ENCODE data around the gene ZBTB16.

Gene ZBTB16

GRCh38 chr11:114106986-114107385, 47.5 kb downstream of the ZBTB16 start:
- no peak for DNase-seq (ENCODE audit: low read depth in 3 of 3)

- no peak for DNase-seq (ENCODE audit: low read depth in 3 of 3)
Observed at GRCh38 chr11:114108501-114109205, 49.1 kb downstream of the ZBTB16 start.

- no peak for DNase-seq (ENCODE audit: low read depth in 3 of 3)
Observed at GRCh38 chr11:114109206-114110090, 49.9 kb downstream of the ZBTB16 start.

GRCh38 chr11:114110123-114110522, 50.6 kb downstream of the ZBTB16 start:
- no peak for DNase-seq (ENCODE audit: low read depth in 3 of 3)

- DNase-seq (ENCODE audit: low read depth in 3 of 3), result no peak
Observed at GRCh38 chr11:114110952-114111947, 51.7 kb downstream of the ZBTB16 start.

GRCh38 chr11:114115451-114115928, 56.0 kb downstream of the ZBTB16 start:
- DNase-seq (ENCODE audit: low read depth in 3 of 3), result no peak

- no peak for DNase-seq (ENCODE audit: low read depth in 3 of 3)
Observed at GRCh38 chr11:114116357-114116756, 56.8 kb downstream of the ZBTB16 start.

- DNase-seq (ENCODE audit: low read depth in 3 of 3), result no peak
Observed at GRCh38 chr11:114116800-114117199, 57.3 kb downstream of the ZBTB16 start.

GRCh38 chr11:114120606-114121005, 61.1 kb downstream of the ZBTB16 start:
- no peak for DNase-seq (ENCODE audit: low read depth in 3 of 3)

GRCh38 chr11:114121138-114121537, 61.6 kb downstream of the ZBTB16 start:
- DNase-seq (ENCODE audit: low read depth in 3 of 3), result no peak

- no peak for DNase-seq (ENCODE audit: low read depth in 3 of 3)
Observed at GRCh38 chr11:114121804-114122504, 62.4 kb downstream of the ZBTB16 start.

GRCh38 chr11:114122686-114123085, 63.2 kb downstream of the ZBTB16 start:
- DNase-seq (ENCODE audit: low read depth in 3 of 3), result no peak

GRCh38 chr11:114123692-114124330, 64.3 kb downstream of the ZBTB16 start:
- no peak for DNase-seq (ENCODE audit: low read depth in 3 of 3)

GRCh38 chr11:114124601-114125144, 65.2 kb downstream of the ZBTB16 start:
- DNase-seq (ENCODE audit: low read depth in 3 of 3), result no peak

- no peak for DNase-seq (ENCODE audit: low read depth in 3 of 3)
Observed at GRCh38 chr11:114125531-114125930, 66.0 kb downstream of the ZBTB16 start.

GRCh38 chr11:114125959-114126358, 66.4 kb downstream of the ZBTB16 start:
- DNase-seq (ENCODE audit: low read depth in 3 of 3), result no peak

GRCh38 chr11:114128399-114128798, 68.9 kb downstream of the ZBTB16 start:
- DNase-seq (ENCODE audit: low read depth in 3 of 3), result no peak

- DNase-seq (ENCODE audit: low read depth in 3 of 3), result no peak
Observed at GRCh38 chr11:114129142-114129541, 69.6 kb downstream of the ZBTB16 start.

GRCh38 chr11:114129699-114130098, 70.2 kb downstream of the ZBTB16 start:
- no peak for DNase-seq (ENCODE audit: low read depth in 3 of 3)

GRCh38 chr11:114130115-114130576, 70.6 kb downstream of the ZBTB16 start:
- DNase-seq (ENCODE audit: low read depth in 3 of 3), result no peak
